SHP77 (cell line): ENCODE measurements around the gene C18orf63.
"Not testable (repeated sequence)": the region's sequence is repeated elsewhere in the genome, so short reads cannot be mapped to it uniquely, and the experiment has no call there.

Experiments
- DNase-seq, 2 experiments: peaks; one replicate each; lab custom pipeline; 2025; lab: John Stamatoyannopoulos, UW

Gene C18orf63

DNA sequence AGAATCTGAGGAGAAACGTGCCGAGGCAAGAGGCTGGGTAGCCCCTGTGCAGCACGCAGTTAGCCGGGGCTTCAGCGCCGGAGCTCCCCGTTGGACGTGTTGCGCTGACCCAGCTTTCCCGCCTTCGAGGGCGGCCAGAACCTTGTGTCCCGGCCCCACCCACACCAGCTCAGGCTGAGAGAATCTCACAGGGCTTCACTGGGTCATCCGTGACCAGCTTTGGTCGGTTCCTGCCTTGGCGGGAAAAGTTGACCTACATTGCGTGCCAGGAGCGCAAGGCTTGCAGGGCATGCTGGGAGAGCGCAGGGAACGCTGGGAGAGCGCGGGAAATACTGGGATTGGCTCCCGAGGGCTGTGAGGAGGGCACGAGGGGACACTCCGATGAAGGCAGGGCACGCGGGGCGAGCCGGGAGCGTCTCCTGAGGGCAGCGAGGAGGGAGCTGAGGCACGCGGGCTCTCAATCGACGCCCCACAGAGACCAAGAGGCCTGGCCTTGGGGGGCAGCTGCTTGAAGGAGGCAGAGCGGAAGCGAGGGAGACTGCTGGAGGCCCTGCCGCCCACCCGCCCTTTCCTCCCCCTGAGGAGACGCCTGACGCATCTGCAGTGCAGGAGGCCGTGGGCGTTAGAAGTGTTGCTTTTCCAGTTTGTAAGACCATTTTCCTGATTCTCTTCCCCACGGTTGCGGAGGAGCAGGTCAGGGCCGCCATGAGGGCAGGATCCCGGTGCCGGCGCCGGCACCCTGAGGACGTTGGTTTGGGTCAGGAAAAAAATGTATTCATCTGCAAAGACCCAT is at the start of gene C18orf63:
C18orf63 (plus strand) TSS at position 376 of the 793 bp plus-strand sequence. CDS start 2,027 bp downstream, outside the sequence.
- no peak for DNase-seq

- no peak for DNase-seq
Measured at GRCh38 chr18:74266161-74266560, 49.5 kb upstream of the C18orf63 start.

GRCh38 chr18:74268175-74268574 is 47.5 kb upstream of the C18orf63 start:
- no peak for DNase-seq

DNA sequence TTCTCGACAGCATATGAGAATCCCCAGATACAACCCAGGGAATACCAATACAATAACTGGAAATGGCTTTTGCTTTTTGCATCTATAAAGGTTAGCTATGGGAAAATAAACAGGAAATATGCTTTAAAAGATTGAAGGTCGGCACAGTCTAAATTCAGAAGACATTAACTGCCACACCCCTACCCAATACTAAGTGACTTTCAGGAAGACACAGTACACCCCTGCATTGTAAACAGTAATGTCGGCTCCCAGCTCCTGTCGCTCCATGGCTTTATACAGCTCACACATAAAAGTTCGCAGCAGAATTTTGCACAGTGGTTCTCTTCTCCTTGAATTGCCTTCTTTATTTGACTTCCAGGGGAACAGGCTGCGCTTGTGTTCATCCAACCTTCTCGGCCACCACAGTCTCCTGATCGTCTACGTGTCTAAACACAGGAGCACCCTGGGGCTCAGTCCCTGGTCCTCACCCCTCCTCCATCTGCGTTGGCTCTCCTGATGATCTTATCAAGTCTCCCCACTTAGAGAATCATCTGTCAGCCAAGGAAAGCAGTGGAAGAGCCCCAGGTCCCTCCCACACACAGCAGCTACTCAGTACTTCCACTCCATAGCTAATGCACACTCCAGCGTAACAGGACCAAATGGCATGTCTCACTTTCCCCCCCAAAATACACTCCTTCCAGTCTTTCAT is 46.6 kb upstream of the C18orf63 start:
- DNase-seq, result no peak

GRCh38 chr18:74271635-74272034 is 44.0 kb upstream of the C18orf63 start:
- no peak for DNase-seq

DNA sequence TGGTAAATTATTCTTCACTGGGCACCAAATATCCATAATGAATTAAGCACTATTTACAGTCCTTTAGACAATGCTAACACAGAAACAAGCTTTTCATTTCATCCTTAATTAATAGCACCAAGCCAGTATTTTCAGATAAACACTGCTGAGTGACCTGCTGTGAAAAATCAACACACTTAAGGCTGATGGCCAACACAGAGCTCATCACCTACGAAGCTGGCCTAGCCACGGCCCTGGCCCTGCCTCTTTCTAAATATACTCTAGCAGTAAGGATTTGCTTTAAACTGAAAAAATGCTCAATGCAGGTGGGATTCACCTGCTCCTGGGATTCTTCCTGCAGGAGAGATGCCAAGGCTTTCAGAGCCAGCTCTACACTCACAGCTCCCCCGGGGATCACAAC is 42.2 kb upstream of the C18orf63 start:
- no peak for DNase-seq

DNA sequence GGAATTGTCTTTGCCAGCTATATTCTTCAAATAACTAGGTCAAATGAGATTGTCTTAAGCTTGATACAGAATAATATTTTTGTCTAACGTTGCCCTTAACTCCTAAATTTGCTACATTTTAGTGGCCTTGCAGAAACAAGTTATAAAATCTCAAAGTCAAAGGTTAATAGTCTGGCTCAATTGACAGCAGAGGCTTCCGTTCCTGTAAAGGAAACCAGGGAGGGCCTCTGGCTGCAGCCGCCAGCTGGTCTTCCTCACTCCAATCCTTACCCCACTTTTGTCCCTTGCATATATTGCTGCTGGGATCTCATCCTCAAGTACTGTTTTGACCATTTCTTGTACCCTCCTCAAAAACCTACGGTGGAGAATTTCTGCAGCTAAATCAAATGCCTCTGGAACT is 40.9 kb upstream of the C18orf63 start:
- DNase-seq, result no peak

- no peak for DNase-seq
Measured at GRCh38 chr18:74275736-74276135, 39.9 kb upstream of the C18orf63 start.

GRCh38 chr18:74276609-74277008 is 39.0 kb upstream of the C18orf63 start:
- no peak for DNase-seq

DNA sequence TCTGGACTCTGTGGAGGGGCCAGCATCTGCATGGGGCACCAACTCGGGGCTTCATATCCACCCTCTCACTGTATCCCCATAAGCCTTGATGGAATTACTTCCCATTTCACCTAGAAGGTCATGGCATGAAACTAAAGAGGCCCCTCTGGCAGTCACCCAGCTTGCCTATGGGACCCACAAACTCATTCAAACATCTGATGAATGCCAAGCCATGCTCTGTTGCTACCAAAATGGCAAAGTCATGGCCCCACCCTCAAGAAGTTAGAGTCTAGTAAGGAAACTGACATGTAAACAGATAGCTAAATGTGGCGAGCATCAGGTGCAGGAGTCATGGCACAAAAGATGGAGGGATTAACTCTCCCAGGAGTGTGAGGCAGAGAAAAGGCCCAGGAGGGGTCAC is 38.3 kb upstream of the C18orf63 start:
- no peak for DNase-seq

- no peak for DNase-seq
Measured at GRCh38 chr18:74278058-74278457, 37.6 kb upstream of the C18orf63 start.

- no peak for DNase-seq
Measured at GRCh38 chr18:74278983-74279382, 36.7 kb upstream of the C18orf63 start.

- DNase-seq, result peak; percentile 58 to 65
Measured at GRCh38 chr18:74281011-74281979, 34.3 kb upstream of the C18orf63 start.

GRCh38 chr18:74281980-74282754 is 33.5 kb upstream of the C18orf63 start:
- peak; percentile 24 to 63 for DNase-seq

DNA sequence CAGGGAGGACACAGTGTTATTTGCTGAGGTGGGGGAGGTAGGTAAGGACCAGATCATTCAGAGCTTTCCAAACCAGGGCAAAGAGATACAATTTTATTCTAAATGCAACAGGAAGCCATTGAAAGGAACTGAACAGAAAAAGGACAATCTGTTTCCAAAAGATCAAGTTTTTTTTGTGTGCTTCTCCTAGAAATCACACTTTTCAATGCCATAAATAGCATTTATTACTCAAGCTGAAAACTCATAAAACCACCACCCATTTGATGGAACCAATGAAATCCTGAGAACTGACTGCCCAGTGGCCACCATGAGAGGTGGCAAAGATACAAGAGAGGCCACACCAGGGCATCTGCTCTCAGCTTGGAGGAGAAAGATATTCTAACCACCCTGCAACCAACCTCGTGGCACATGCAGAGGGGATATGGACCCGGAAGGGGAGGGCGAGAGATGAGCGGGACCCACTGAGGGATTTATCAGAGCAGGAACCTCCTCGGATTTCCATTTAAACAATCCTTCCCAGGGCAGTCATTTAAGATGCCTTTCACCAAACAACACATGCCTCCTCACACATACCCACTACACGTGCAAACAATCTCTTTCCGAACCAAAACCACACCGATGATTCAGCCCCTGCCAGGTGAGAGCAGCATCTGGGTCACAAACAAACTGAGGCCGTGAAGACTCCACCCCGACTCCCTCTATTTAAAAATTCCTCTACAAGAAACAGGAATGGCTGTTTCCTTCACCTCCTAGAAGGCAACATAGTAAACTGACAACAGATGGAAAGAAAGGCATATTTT is 32.7 kb upstream of the C18orf63 start:
- no peak for DNase-seq

- DNase-seq, result no peak
Measured at GRCh38 chr18:74283646-74284045, 32.0 kb upstream of the C18orf63 start.

GRCh38 chr18:74284191-74284979 is 31.3 kb upstream of the C18orf63 start:
- peak in 1 of 2 experiments; percentile 43 for DNase-seq

DNA sequence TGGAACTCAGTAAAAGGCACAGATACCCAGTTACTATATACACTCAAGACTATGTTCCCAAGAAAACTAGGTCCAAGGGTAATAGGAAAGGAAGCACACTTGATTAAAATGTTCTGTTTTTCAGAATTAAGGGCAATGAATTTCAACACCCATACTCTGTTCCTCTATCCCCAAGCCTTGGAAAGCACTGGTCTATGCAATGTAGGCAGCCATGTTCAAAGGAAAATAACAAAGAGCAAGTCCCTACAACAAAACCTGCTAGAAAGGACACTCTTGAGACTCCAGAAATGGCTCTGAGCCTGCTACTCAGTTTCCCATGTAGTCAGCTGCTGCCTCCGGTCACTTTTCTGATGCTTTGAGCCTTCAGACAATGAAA is 30.7 kb upstream of the C18orf63 start:
- DNase-seq, result no peak

- not testable (repeated sequence) for DNase-seq
Measured at GRCh38 chr18:74285583-74285982, 30.1 kb upstream of the C18orf63 start.
